A549 (cell line): ENCODE data around the gene CELF5.

Source experiments
- CTCF ChIP-seq: fragments of >200 bp; sonication (Bioruptor Twin); formaldehyde crosslinking; IDR thresholded peaks from 3 replicates; pipeline ENCODE4 v1.5.1; 2016
- KDM1A ChIP-seq: fragments of 200-600 bp; sonication (generic); IDR thresholded peaks from 2 replicates; pipeline ENCODE4 v1.6.1; 2016; ENCODE audit warnings: low read depth, mild to moderate bottlenecking
- RARB ChIP-seq: fragments of 250-450 bp; sonication (Bioruptor Pico); IDR thresholded peaks from 2 replicates; pipeline ENCODE4 v1.8.0; 2021; ENCODE audit warnings: mild to moderate bottlenecking, moderate library complexity
- ZSCAN20 ChIP-seq: fragments of 250-450 bp; sonication (Bioruptor Pico); IDR thresholded peaks from 2 replicates; pipeline ENCODE4 v1.8.0; 2022; ENCODE audit warnings: mild to moderate bottlenecking, moderate library complexity

GRCh38 chr19:3298853-3299449 is 74.5 kb downstream of the CELF5 start:
- TF ChIP-seq CTCF (no peak), ZSCAN20 (CRISPR knock-in tag) (no peak), KDM1A (no peak), RARB (CRISPR knock-in tag) (no peak)
